Measurements from ENCODE around the gene SORBS1. TPM values are rescaled to one million over a fixed set of nuclear protein-coding genes. Genes with fewer than 3 reads are reported as not detected.
A peak's percentile ranks its signal among the peaks of the same experiment; 100 is the strongest.

SORBS1 gene
- under 1 TPM; 0.05 to 0.26 (median 0.18) TPM for total RNA-seq (2021; fragmentation: NEBNext Ultra II Directional; extraction: Animal tissue kit (Norgen Biotek cat#: 25700))
- long read RNA-seq, result 0 reads

GRCh38 chr10:95561177-95561863 is at the start of gene SORBS1:
SORBS1 (minus strand) TSS chr10:95561371; CDS start chr10:95441135, 120,236 bp downstream.
- H3K27ac Mint-ChIP-seq, result peak within 1 kb of the TSS; percentile 60; the same call in 1 of the 2 replicates
- H3K9me3 Mint-ChIP-seq, result no peaks in the 10 kb centered on the region
- H3K4me1 Mint-ChIP-seq (ENCODE audit: low read depth), result peaks cover 8% of the 10 kb centered on the region
- peaks cover 20% of the 10 kb centered on the region for H3K27me3 Mint-ChIP-seq (ENCODE audit: insufficient read depth)
- DNase-seq, result peak; percentile 94
- H3K36me3 Mint-ChIP-seq (ENCODE audit: low read depth), result no peaks in the 10 kb centered on the region
- no peak for TF ChIP-seq CTCF (IDR thresholded peaks at IDR 0.05)
- peak within 1 kb of the TSS; percentile 96 for H3K4me3 Mint-ChIP-seq

- no peak for DNase-seq
- Mint-ChIP-seq H3K27me3 (ENCODE audit: insufficient read depth) (peaks cover 2% of the 10 kb centered on the region; the same call in 1 of the 2 replicates), H3K9me3 (no peaks in the 10 kb centered on the region), H3K36me3 (ENCODE audit: low read depth) (peaks cover 57% of the 10 kb centered on the region), H3K4me3 (no peak overlapping the region), H3K4me1 (ENCODE audit: low read depth) (no peaks in the 10 kb centered on the region), H3K27ac (no peak overlapping the region)
- TF ChIP-seq CTCF (IDR thresholded peaks at IDR 0.05), result no peak
These were observed 49.6 kb upstream of the SORBS1 start for GRCh38 chr10:95610727-95611126.

DNA sequence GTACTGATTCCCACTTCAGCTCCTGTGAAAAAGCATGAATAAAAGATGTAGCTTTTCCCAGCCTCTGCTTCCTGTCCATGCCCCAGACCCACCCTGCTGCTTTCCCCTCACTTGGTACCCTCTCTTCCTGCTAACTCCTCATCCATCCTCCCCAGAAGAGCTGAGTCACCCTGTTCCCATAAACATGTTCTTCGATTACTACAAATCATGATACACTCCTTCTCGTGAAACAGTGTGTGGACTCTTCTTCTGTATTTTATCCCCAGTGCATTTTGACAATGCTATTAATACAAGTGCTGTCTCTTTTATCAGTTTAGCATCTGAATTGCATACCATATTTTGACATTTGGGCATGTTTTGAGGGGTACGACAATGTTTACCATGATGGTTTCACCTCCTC is 45.8 kb upstream of the SORBS1 start:
- no peak for DNase-seq
- peaks cover 31% of the 10 kb centered on the region for H3K36me3 Mint-ChIP-seq (ENCODE audit: low read depth)
- no peak overlapping the region for H3K4me3 Mint-ChIP-seq
- no peaks in the 10 kb centered on the region for H3K9me3 Mint-ChIP-seq
- no peaks in the 10 kb centered on the region for H3K4me1 Mint-ChIP-seq (ENCODE audit: low read depth)
- peak overlapping the region; percentile 9; the same call in 1 of the 2 replicates for H3K27ac Mint-ChIP-seq
- no peak for TF ChIP-seq CTCF (IDR thresholded peaks at IDR 0.05)
- H3K27me3 Mint-ChIP-seq (ENCODE audit: insufficient read depth), result peaks cover 3% of the 10 kb centered on the region

DNA sequence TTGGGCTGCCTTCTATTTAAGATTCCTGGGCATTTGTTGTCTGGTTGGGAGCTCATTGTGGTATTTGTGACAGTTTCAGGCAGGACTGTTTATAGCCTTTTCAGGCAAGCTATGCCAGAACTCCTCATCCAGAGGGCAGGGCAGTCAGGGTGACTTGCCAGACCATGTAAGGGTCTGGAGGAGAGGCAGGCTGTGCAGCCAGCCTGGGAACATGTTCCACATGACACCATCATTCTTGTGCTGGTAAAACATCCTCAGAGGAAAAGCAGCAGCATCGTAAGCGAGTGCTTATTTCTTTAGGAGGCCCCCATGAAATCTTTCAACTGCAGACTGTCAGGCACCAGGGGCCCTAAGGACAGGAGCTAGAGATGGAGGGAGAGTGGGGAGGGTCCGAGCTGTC is 44.0 kb upstream of the SORBS1 start:
- H3K9me3 Mint-ChIP-seq, result no peaks in the 10 kb centered on the region
- H3K4me3 Mint-ChIP-seq, result no peak overlapping the region
- DNase-seq, result no peak
- peaks cover 20% of the 10 kb centered on the region for H3K36me3 Mint-ChIP-seq (ENCODE audit: low read depth)
- H3K27me3 Mint-ChIP-seq (ENCODE audit: insufficient read depth), result peaks cover 3% of the 10 kb centered on the region
- H3K4me1 Mint-ChIP-seq (ENCODE audit: low read depth), result no peaks in the 10 kb centered on the region
- no peak for TF ChIP-seq CTCF (IDR thresholded peaks at IDR 0.05)
- no peak overlapping the region for H3K27ac Mint-ChIP-seq

- TF ChIP-seq CTCF (IDR thresholded peaks at IDR 0.05), result no peak
- Mint-ChIP-seq H3K4me3 (no peak overlapping the region), H3K36me3 (ENCODE audit: low read depth) (peaks cover 16% of the 10 kb centered on the region), H3K27ac (peak overlapping the region; percentile 20; the same call in 1 of the 2 replicates), H3K9me3 (no peaks in the 10 kb centered on the region), H3K27me3 (ENCODE audit: insufficient read depth) (peaks cover 3% of the 10 kb centered on the region), H3K4me1 (ENCODE audit: low read depth) (no peaks in the 10 kb centered on the region)
- DNase-seq, result no peak
These were observed 43.5 kb upstream of the SORBS1 start for GRCh38 chr10:95604630-95605029.

Data from HFFc6 (cell line).